ENCODE measurements around the gene TMEM62. TPM values are rescaled to one million over a fixed set of nuclear protein-coding genes. Genes with fewer than 3 reads are reported as not detected.

The TMEM62 gene
- total and polyA plus RNA-seq, 2 experiments from 2014 or later: 8.6 to 9.1 TPM

DNA sequence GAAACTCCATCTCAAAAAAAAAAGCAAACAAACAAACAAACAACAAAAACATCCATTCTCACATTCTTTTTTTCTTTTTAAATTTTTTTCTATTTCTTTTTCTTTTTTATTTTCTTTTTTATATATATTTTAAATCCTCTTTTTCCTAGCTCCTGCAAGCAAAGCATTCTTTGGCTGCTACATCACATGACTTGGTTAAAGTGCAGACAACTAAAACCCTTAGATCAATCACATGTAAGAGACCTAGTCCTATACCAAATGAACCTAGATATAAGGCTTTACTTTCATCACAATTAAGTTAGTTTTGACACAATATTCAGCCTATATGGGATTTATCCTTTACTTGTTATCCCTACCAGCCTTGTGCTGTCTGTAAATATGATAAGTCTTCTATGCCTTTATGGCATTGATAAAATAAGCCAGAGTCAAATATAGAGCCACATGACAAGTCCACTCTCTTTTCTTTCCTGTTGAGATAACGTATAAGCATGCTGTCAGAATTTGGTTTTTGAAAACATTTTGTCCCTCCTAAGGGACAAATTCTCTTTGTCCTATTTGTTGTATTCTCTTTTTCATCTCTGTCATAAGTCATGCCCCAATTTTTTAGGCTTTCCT is 38.9 kb upstream of the TMEM62 start:
- Histone ChIP-seq H3K36me3 (peaks cover 9% of the 10 kb centered on the region), H3K27ac (peak overlapping the region; percentile 6), H3K9me3 (ENCODE audit: low read depth) (no peaks in the 10 kb centered on the region), H3K4me1 (ENCODE audit: low read depth) (peaks cover 12% of the 10 kb centered on the region), H3K4me3 (no peak overlapping the region), H3K27me3 (no peaks in the 10 kb centered on the region)
- no peak for DNase-seq (ENCODE audit: low read depth in 1 of 2, low spot score in 1 of 2)
- TF ChIP-seq, protein P1, sequence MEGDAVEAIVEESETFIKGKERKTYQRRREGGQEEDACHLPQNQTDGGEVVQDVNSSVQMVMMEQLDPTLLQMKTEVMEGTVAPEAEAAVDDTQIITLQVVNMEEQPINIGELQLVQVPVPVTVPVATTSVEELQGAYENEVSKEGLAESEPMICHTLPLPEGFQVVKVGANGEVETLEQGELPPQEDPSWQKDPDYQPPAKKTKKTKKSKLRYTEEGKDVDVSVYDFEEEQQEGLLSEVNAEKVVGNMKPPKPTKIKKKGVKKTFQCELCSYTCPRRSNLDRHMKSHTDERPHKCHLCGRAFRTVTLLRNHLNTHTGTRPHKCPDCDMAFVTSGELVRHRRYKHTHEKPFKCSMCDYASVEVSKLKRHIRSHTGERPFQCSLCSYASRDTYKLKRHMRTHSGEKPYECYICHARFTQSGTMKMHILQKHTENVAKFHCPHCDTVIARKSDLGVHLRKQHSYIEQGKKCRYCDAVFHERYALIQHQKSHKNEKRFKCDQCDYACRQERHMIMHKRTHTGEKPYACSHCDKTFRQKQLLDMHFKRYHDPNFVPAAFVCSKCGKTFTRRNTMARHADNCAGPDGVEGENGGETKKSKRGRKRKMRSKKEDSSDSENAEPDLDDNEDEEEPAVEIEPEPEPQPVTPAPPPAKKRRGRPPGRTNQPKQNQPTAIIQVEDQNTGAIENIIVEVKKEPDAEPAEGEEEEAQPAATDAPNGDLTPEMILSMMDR (IDR thresholded peaks at IDR 0.05; ENCODE audit: low read depth, low read length): no peak

DNA sequence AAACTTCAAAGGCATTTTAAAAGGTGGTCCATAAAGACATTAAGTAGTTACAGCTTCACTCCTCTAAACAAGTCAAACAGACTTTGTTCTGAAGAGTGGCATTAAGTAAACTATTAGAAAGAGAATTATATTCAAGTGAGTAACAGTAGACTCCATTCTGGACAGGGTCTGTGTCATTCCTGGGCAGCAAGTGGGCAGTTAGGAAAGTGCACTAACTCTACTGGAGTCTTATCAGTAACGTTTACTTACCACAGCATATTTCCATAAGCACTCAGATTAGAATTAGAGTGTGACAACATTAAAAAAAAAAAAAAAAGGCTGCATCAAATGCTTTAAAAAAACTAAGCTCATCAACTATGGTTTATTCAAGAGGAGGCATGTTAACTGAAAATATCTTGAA is 38.1 kb upstream of the TMEM62 start:
- Histone ChIP-seq H3K27ac (peak overlapping the region; percentile 4), H3K27me3 (no peaks in the 10 kb centered on the region), H3K36me3 (peaks cover 11% of the 10 kb centered on the region), H3K9me3 (ENCODE audit: low read depth) (no peaks in the 10 kb centered on the region), H3K4me1 (ENCODE audit: low read depth) (peaks cover 12% of the 10 kb centered on the region), H3K4me3 (no peak overlapping the region)
- peak in 1 of 2 donors; percentile 74 for DNase-seq (ENCODE audit: low read depth in 1 of 2, low spot score in 1 of 2)
- TF ChIP-seq, protein P1 (IDR thresholded peaks at IDR 0.05; ENCODE audit: low read depth, low read length): no peak

DNA sequence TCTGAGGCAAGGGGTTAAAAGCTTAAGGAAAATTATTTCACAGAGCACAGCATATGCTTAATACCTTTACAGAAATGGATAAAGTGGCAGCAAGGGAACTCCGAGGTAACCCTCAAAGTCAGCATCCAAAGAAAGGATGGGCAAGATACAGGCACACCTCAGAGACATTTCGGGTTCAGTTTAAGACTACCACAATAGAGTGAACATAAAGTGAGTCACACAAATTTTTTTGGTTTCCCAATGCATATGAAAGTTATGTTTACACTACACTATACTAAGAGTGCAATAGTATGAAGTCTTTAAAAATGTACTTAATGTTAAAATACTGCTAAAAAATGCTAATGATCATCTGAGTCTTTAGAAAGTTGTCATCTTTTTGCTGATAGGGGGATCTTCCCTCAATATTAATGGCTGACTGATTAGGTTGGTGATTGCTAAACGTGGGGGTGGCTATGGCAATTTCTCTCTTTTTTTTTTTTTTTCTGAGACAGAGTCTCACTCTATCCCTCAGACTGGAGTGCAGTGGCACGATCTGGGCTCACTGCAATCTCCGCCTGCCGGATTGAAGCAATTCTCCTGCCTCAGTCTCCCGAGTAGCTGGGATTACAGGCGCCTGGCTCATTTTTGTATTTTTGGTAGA is 37.6 kb upstream of the TMEM62 start:
- DNase-seq (ENCODE audit: low read depth in 1 of 2, low spot score in 1 of 2): peak in 1 of 2 donors; percentile 48
- H3K27me3 ChIP-seq: no peaks in the 10 kb centered on the region
- no peak overlapping the region for H3K27ac ChIP-seq
- TF ChIP-seq, protein P1 (IDR thresholded peaks at IDR 0.05; ENCODE audit: low read depth, low read length): no peak
- no peaks in the 10 kb centered on the region for H3K9me3 ChIP-seq (ENCODE audit: low read depth)
- H3K4me1 ChIP-seq (ENCODE audit: low read depth): peaks cover 12% of the 10 kb centered on the region
- no peak overlapping the region for H3K4me3 ChIP-seq
- peaks cover 14% of the 10 kb centered on the region for H3K36me3 ChIP-seq

DNA sequence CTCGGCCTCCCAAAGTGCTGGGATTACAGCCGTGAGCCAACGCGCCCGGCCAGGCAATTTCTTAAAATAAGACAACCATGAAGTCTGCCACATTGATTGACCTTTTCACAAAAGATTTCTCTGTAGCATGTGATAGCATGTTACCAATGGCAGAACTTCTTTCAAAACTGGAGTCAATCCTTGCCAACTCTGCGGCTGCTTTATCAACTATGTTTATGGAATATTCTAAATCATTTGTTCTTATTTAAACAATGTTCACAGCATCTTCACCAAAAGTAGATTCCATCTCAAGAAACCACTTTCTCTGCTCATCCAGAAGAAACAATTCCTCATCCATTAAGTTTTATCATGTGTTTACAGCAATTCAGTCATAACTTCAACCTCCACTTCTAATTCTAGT is 37.0 kb upstream of the TMEM62 start:
- Histone ChIP-seq H3K9me3 (ENCODE audit: low read depth) (no peaks in the 10 kb centered on the region), H3K36me3 (peaks cover 10% of the 10 kb centered on the region), H3K27ac (no peak overlapping the region), H3K4me1 (ENCODE audit: low read depth) (peaks cover 12% of the 10 kb centered on the region), H3K27me3 (no peaks in the 10 kb centered on the region), H3K4me3 (no peak overlapping the region)
- TF ChIP-seq, protein P1 (IDR thresholded peaks at IDR 0.05; ENCODE audit: low read depth, low read length): no peak
- no peak for DNase-seq (ENCODE audit: low read depth in 1 of 2, low spot score in 1 of 2)

DNA sequence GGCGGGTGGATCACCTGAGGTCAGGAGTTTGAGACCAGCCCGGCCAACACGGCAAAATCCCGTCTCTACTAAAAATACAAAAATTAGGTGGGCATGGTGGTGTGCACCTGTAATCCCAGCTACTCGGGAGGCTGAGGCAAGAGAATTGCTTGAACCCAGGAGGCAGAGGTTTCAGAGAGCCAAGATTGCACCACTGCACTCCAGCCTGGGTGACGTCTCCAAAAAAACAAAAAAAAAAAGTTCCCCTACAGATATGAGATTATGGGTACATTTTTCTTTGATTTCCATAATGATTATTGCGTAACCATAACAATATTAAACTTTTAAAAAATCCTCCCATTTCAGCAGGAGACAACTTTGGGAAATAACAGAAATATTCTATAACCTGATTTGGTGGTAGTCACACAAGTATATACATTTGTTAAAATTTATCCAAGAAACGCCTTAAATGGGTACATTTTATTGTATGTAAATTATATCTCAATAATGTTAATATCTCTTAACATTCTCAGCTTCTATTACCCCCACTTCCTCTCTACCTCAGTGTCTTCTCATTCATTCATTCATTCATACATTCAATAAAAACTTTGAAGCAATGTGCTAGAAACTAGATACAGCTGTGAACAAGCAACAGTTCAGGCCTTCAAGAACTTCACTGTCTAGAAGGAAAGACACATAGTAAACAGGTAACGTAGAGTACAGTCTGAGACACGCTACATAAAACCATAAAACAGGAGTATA is 34.1 kb upstream of the TMEM62 start:
- H3K9me3 ChIP-seq (ENCODE audit: low read depth): no peaks in the 10 kb centered on the region

More for the DNA sequence above, 34.1 kb upstream of the TMEM62 start:
- TF ChIP-seq, protein P1 (IDR thresholded peaks at IDR 0.05; ENCODE audit: low read depth, low read length): no peak
- Histone ChIP-seq H3K4me3 (no peak overlapping the region), H3K4me1 (ENCODE audit: low read depth) (peaks cover 13% of the 10 kb centered on the region), H3K36me3 (peaks cover 9% of the 10 kb centered on the region), H3K27ac (no peak overlapping the region), H3K27me3 (no peaks in the 10 kb centered on the region)
- DNase-seq (ENCODE audit: low read depth in 1 of 2, low spot score in 1 of 2): no peak
